ENCODE measurements around the gene BUB3.

Gene BUB3

GRCh38 chr10:123141791-123142700 is 12.2 kb upstream of the BUB3 start:
- DNase-seq: no peak

GRCh38 chr10:123142701-123143161 is 11.5 kb upstream of the BUB3 start:
- DNase-seq: no peak

GRCh38 chr10:123143162-123143824 is 10.9 kb upstream of the BUB3 start:
- DNase-seq: no peak

- DNase-seq: no peak
These were observed 10.4 kb upstream of the BUB3 start for GRCh38 chr10:123143825-123144168.

DNA sequence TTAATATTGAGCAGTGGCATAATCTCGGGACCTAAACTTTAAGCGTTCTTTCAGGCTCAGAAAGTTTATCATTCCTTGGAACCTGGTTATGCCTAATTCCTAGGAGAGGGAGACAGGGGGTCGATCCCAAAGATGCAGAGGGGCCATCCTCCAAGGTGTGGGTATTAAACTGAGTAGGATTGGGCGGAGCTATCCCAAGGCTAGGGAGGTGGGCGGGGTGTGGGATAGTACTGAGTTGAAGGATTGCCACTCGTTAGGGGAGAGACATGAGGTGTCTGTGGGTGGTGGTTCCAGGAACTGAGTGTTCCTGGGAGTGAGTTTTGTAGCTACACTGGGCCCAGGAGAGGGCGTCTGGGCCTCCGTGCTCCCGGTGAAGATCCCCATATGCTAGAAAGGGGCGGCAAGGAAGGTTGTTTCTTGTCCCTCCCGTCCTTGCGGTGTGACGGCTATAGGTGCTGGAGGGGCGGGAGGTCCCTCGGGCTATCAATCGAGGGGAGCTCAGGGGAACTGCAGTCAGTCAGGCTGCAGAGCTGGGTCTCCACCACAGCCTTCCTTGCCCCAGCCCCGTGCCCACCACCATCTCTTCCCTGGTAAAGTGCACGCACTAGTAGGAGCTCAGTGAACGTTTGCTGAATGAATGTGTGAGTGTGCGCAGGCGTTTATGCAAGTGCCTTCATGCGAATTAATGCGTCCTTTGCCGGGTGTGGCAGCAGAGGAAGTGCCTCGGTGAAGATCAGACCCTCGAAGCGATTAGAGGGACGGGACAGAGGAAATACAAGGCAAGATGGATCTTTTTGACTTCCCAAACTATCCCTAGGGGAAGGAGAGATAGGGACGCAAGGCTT is 9.3 kb upstream of the BUB3 start:
- no peak for DNase-seq

- no peak for DNase-seq
These were observed 8.6 kb upstream of the BUB3 start for GRCh38 chr10:123145542-123146012.

GRCh38 chr10:123146013-123146893 is 7.9 kb upstream of the BUB3 start:
- DNase-seq: no peak

- no peak for DNase-seq
These were observed 7.1 kb upstream of the BUB3 start for GRCh38 chr10:123146894-123147634.

DNA sequence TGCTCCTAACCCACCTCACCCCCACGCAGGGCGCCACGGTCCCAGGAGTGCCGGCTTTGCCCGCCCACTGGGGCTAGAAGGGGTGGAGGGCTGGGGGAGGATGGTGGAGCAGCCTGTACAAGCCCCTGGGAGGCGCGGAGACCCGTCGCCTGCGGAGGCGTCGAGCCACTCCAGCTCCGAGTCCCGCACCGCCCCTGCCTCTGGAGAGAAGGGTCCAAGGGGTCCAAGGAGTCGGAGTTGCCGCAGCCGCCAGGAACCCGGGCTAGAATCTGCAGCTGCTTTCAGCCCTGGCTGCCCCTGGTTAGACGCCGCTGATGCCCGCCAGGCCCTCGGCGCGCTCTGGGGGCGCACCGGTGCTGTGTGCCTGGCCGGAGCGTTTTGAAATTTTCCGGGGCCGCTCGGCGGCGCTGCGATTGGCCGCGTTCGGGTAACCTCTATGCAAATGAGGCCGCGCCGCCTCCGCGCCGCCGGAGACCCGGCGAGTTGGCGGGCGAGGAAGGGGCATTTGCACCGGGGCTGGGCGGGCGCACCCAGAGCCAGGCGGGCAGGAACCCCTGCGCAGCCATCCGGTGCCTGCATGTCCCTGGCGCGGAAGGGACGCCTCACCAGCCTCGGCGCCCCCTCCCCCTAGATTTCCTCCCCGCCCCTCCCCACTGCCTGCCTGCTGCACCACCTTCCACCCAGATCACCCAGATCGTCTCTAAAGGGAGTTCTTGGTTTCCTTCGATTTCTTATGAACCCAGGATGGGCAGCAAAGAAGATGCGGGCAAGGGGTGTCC is 6.4 kb upstream of the BUB3 start, which contains the start of gene HMX2:
HMX2 (plus strand) TSS at position 502 of the 779 bp plus-strand sequence; CDS start at position 745, 243 bp downstream.
- DNase-seq: no peak

- DNase-seq: no peak
These were observed 5.6 kb upstream of the BUB3 start for GRCh38 chr10:123148414-123149161.

- no peak for DNase-seq
These were observed 5.0 kb upstream of the BUB3 start for GRCh38 chr10:123149162-123149567.

DNA sequence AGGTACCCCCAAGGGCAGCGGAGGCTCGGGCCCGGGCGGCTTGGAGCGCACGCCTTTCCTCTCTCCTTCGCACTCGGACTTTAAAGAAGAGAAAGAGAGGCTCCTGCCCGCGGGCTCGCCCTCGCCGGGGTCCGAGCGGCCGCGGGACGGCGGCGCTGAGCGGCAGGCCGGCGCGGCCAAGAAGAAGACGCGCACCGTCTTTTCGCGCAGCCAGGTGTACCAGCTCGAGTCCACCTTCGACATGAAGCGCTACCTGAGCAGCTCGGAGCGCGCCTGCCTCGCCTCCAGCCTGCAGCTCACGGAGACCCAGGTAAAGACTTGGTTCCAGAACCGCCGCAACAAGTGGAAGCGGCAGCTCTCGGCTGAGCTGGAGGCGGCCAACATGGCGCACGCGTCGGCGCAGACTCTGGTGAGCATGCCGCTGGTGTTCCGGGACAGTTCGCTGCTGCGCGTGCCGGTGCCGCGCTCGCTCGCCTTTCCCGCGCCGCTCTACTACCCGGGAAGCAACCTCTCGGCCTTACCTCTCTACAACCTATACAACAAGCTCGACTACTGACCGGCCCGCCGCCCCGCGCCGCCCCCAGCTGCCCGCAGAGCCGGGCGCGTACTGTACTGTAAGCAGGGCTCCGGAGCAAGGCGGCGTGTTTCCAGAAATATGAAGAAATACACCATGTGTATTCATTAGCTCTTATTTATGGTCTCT is 4.5 kb upstream of the BUB3 start:
- no peak for DNase-seq

DNA sequence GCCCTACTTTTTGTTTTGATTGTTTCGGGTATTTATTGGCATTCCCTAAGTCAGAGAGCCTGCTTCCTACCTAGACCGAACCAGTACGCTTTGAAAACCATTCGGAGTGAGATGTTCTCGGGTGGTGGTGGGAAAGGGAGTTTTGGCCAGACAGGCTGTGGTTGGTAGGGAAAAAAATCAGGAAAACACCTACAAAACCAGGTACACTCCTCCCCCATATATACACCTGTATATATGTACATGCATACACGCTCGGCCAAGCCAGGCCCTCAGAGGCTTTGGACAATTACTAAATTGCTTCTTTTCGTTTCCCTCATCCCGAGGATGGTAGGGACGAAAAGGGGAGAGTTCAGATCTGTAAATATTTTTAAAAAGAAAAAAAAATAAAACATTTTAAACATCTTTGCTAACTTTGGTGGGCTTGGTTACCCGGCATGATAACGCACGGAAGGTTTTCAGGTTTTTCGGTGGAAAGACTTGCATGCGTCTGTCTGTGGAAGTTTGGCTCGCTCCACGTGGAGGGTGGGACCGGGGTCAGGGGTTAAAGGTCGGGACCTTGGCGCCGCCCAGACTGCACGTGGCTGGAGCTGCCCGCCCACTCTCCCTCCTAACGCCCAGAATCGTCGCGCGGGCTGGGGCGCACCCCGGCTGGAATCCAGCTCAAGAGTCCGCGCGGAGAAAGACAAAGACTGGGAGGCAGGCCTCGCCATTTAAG is 3.8 kb upstream of the BUB3 start:
- no peak for DNase-seq

GRCh38 chr10:123150986-123151736 is 3.0 kb upstream of the BUB3 start:
- no peak for DNase-seq

- no peak for DNase-seq
These were observed 2.5 kb upstream of the BUB3 start for GRCh38 chr10:123151737-123152135.

GRCh38 chr10:123153486-123154091 is 613 bp upstream of the BUB3 start:
- no peak for DNase-seq

Data from SW 1271 (cell line).